ENCODE measurements around the gene C1orf174.

C1orf174 gene

DNA sequence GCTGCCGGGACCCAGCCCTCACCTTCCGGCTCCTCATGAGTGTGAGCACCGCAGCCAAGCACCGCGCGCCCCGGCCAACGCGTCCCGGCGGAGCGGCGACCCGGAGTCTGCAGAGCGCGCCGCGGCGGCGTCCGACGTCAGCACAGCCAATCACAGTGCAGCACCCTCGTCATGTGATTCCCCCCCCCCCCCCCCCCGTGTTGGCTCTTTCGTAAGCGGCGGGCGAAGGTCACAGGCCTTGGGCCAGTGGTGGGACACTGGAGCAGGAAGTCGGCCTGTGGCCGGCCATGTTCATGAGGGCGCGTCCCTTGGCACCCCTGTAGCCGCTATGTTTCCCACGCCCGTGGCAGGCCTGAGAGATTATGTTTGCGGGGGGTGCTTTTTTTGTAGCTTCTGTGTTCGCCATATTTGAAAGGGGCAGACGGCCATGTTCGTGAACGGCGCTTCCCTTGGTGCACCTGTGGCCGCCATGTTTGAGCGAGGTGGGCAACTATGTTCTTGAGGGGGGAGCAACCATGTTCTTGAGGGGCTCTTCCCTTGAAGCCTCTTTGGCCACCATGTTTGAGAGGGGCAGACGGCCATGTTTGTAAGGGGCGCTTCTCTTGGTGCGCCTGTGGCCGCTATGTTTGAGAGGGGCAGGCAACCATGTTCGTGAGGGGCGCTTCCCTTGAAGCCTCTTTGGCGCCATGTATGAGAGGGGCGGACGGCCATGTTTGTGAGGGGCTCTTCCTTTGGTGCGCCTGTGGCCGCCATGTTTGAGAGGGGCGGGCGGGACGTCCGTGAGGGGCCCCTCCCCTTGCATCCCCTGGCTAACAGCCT lies at the start of gene C1orf174:
C1orf174 (minus strand) TSS at position 123 of the 819 bp plus-strand sequence; CDS start at position 37, 86 bp downstream.
- peak; percentile 81 to 86 (median 85) for DNase-seq (ENCODE audit: low read depth in 2 of 3, low spot score in 1 of 3)

DNA sequence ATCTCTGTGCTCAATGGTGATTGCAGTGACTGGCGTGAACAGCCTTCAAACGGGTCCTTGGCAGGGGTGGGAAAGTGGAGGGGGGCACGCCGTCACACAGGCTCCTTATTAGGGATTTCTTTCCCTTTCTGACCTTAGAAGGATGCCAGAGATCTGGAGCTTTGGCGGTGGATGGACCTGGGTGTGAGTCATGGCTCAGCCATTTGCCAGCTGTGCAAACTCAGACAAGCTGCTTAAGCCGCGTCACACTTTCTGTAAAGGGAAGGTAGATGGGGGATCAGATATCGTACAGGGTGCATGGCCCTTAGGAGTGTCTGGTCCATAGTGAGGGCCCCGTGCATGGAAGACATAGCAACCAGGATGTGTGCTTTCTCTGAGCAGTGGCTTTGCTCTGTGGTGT lies 48.3 kb upstream of the C1orf174 start:
- DNase-seq (ENCODE audit: low read depth in 2 of 3, low spot score in 1 of 3) = no peak

DNA sequence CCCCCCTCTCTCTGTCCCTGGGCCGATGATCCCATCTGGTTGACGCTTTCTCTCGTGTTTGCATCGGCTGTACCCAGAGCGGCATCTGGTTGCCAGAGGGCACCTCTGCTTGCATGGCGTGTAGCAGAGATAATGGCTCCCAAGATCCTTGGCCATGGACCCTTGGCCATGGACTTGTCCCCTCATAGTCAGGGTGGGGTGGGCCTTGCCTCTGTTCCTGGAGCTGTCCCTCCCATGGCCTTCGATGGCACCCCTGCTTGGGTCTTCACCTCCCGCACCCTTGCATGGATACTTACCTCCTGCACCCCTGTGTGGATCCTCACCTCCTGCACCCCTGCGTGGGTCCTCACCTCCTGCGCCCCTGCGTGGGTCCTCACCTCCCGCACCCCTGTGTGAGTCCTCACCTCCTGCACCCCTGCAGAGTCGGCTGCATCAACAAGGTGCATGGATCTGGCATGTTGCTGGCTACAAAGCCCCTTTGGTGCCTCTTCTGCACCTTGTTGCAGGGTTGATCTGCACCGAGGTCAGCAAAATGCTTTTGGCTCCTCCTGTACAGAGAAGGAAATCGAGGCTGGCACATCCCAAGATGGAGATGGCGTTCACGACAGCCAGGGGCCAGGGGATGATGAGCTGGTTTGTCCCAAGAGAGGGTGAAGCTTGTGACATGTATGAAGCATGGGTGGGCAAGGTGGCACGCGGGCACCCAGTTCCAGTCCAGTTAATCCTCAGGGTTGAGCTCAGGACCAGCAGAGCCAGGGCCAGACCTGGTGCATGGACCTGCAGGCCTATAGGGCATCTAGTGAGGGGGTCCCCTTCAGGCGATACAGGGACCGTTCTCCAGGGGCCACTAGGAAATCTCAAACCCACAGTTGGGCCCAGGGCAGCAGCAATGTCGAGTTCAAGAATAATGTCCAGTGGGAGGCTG lies 46.1 kb upstream of the C1orf174 start:
- no peak for DNase-seq (ENCODE audit: low read depth in 2 of 3, low spot score in 1 of 3)

DNA sequence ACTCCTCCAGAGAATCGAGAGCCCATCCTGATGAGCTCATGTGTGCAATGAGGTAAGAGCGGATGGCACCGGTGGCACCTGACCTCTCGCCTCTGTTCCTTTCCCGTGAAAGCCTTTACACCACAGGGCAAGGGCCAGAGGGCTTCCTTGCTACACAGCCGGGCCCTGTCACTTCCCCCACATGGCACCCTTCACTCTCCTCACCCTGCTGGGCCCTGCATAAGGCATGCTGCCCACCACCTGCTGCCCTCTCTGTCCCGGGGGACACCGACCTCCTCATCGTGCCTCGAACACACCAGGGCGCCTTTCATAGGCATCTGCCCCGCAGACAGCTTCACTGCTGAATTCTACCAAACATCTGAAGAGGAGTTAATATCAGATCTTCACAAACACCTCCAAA lies 45.1 kb upstream of the C1orf174 start:
- no peak for DNase-seq (ENCODE audit: low read depth in 2 of 3, low spot score in 1 of 3)

DNA sequence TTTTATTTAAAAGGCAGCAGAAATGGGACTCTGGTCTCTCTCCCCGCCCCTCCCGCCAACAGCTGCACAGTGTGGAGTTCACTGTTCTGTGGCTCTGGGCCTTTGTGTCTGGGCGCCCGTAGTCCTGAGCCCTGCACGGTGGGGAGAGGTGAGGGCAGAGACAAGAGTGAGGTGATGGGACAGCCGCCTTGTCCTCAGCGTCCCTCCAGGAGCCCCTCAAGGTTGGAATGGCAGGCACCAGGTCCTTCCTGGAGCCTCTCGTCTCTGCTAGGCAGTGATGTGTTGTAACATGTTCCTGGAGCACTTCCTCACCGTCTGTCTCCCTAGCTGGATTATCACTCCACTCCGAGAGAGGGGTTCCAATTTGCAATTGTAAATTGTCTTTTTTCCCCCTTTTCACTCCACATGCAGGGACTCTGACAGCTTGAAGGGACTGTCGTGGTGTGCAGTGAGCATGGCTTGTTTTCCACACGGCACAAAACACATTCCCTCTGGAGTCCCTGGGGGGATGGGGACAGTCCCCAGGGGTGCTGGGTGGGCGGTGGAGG lies 44.6 kb upstream of the C1orf174 start:
- DNase-seq (ENCODE audit: low read depth in 2 of 3, low spot score in 1 of 3) = no peak

DNA sequence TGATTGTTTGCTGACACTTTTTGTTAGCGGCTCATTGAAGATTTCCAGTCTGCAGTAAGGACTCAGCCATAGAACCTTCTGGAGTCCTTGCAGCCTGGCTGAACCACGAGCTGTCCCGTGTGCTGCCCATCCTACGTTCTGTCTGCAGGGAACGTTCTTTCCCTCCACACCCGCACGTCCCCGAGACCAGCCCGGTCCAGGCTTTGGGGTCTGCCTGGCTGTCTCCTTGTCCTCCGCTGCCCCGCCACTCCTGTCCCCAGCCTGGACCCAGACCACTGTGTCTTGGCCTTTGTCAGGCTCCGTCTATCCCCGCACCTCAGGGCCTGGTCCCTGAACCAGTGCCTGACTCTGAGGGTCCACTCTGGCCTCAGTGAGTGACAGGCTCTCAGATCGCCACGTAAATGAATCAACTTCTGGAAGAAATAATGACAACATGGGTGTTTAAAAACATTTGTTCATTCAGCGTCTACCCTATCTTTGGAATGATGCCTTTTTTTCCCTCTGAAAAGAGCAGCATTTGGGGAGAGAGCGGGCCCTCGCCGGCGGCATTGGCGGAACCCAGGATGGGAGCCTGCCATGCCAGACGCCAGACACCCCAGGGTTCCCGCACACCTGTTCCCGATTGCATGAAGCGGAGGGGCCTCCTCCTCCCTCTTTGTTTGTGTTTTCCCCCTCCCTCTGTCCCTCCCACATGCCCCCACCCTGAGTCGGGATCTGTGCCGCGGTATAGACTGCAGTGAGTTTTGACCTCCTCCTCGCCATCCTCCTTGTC lies 43.9 kb upstream of the C1orf174 start:
- no peak for DNase-seq (ENCODE audit: low read depth in 2 of 3, low spot score in 1 of 3)

DNA sequence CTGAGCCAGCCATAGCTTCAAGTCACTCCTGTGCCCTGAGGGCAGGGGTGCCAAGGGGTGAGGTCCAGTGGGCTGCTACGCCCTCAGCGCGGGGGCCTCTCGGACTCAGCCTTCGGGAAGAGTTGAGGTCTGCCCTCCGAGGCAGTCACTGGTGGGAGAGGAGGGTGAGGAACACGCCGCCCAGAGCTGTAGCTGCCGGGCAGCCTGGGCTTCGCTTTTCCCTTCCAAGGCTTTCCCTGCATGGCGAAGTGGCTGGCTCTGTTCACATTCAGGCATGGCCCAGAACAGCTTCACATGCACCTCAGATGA lies 43.0 kb upstream of the C1orf174 start:
- DNase-seq (ENCODE audit: low read depth in 2 of 3, low spot score in 1 of 3) = no peak

DNA sequence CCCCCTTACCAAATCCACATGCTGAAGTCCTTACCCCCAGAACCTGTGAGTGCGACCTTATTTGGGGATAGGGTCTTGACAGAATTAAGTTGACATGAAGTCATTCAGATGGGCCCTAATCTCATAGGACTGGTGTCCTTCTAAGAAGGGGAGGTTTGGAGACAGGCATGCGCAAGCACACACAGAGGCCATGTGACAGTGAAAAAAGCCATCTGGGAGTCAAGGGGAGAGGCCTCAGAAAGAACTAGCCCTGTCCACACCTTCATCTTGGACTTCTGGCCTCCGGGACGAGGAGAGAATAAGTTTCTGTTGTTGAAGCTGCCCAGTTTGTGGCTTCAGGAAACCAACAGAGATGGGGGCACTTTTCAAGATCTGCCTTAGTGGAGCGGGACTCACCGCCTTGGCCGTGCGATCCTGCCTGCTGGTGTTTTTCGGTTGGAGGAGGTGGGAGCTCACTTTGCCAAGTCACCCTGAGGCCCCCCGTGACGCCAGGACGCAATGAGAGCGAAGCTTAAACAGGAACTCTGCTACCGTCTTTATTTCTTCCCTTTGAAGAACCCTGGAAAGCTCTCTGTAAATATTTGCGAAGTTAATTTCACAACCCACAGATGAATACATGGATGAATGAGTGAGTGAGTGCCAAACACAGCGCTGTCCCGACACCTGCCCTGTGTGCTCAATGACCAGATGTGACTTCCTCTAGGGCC lies 42.5 kb upstream of the C1orf174 start:
- no peak for DNase-seq (ENCODE audit: low read depth in 2 of 3, low spot score in 1 of 3)

DNA sequence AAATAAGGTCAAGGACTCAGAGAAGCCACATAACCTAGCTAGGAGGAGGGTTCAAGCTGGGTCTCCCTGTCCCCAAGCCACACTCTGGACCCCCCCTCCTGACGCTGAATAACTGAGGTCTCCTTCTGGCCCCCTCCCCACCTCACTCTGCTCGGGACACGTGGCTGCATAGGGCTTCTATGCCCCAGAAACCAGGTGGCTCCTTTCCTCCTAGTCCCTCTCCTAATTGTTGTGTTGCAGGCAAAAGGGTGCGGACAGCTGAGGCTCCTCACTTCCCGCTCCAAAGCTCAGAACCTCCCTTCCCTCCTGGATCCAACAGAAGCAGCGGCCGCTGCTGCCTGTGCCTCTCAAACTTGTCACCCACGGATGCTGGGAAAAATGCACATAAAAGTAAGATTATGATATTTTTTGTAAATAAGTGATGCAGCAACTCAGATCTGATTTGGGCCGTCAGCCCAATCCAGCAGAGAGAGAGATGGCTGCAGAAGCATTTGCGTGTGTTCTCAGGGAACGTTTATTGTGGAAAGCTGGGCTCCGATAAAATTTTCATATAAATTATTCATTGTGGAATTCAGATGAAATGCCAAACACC lies 40.8 kb upstream of the C1orf174 start:
- DNase-seq (ENCODE audit: low read depth in 2 of 3, low spot score in 1 of 3) = no peak

DNA sequence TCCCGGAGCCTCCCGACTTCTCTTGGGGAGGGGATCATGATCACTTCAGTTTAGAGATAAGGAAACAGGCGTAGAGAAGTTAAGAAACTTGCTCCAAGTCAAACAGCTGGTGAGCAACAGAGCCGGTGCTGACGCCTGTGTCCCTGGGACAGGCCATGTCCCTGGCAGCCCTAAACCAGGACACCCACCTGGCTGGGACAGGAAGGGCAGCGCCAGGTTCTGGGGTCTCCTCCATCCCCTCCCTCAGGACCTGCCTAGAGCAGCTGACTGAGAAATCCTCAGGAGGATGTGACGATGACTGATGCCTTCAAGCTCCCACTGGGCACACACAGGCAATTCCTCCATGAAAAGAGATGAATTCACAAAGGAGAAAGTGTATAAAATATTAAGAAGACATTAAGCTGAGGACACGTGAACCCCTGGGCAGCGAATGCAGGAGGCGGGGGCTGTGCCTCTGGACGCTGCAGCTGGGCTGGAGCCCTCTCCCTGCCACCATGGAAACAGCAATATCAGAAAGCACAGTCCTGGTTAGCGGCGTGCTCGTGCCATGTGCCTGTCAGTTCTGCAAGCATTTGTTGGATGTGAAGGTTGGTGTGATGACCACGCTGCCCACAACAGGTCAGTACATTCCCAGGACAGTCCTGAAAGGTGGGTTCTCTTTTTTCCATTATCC lies 40.1 kb upstream of the C1orf174 start:
- no peak for DNase-seq (ENCODE audit: low read depth in 2 of 3, low spot score in 1 of 3)

DNA sequence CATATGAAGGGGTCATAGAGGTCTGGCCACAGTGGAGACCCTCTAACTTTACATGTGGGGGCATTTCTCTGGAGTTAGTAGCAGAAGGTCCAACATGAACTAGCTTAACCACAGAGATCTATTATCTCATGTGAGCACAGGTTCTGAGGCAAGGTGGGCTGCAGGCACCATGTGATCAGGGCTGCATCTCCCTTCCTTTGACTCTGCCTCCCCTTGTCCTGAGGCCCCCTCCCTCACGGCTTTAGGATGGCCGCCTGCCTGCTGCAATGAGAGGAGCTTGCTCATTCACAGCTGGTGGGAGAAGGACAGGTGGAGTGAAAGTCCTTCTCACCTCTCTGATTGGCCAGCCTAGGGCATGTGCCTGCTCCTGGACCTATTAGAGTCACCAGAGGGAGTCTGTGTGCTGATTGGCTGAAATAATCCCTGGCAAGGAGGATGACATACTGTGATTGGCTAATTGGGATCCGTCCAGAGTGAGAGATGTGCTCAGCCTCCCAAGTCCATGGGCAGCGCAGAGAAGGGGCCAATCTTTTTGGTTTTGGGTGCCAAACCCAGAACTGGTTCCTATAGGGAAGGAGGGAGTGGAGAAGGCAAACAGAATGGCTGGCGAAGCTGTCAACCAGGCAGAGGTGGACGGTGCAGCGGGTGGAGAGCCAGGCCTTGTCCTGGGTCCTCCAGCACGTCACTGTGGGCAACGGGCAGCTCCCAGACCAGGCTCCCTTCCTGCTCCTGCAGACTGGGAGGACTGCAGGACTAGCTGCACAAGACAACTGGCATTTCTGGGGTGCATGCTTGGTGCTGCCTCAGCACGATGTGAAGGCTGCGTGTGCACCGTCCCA lies 39.4 kb upstream of the C1orf174 start:
- DNase-seq (ENCODE audit: low read depth in 2 of 3, low spot score in 1 of 3) = no peak

DNA sequence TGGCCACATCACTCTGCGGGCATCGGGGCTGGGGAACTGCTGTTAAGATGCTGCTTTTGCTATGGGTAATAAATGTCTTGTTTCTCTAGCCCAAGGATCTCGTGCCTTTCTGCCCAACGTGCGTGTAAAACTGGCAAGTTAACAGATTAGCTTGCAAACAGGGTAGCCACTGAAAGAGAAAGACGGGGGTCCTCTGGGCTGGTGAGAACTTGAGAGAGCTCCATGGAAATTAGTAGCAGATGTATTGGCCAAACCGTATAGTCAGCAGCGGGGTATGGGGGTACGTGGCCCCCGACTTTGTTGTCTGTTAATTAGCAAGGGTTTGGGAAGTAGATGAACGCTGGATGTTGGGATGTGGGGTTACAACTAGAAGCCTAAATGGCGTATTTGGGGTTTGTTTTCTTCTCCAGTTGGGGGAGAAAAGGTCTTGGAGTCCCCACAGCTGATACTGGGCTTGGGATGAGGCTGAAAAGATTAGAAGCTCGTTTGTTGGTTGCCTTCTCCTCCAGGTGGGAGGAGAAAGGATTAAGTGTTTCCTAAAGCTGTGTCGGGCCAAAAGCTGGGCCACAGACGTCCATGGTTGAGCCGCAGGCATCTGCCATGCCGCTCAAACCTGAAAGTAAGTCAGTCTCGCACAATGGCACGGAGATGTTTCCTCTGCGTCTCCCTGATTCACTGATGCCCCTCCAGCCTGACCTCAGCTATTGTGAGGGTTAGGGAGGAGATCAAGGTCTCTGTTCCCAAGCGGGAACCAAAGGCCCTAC lies 32.3 kb upstream of the C1orf174 start:
- DNase-seq (ENCODE audit: low read depth in 2 of 3, low spot score in 1 of 3) = no peak

DNA sequence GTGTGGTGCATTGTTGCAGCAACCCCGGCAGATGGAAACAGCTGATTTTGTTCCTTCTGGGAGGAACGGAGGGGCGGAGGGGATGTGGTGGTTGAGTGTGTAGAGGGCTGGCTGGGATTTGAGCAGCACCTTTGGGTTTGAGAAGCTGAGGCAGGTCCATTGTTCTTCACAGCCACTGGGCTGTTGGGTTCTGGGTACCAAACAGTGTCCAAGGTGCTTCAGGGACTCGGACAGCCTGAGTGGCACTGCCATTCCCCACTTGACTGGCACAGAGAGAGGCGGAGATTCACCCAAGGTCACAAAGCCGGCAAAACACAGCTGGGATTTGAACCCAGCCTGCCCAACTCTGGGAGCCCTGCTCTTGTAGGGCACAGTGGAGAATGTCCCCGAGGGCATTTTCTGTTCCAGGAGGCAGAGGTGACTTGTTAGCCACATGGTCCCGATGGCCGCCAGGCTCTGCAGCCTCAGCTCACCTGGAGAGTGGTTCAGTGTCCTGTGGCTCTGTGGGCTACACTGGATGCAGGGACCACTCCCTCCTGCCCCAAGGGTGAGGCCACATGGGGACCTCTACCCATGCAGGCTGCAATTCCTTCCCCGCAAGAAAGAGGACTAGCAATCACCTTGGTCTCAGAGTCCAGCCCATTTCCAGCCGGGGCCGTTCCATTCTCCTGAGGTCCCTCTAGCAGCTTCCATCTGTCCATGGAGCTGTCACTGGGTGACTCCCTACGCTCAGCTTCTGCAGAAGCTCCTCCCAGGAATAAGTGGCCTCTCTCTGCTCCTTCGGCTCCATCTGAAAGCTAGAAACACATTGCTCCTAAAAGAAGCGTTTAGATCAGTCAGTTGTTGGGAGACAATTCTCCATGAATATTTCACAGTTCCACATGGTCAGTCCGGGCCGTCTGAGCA lies 31.2 kb upstream of the C1orf174 start:
- DNase-seq (ENCODE audit: low read depth in 2 of 3, low spot score in 1 of 3) = no peak

DNA sequence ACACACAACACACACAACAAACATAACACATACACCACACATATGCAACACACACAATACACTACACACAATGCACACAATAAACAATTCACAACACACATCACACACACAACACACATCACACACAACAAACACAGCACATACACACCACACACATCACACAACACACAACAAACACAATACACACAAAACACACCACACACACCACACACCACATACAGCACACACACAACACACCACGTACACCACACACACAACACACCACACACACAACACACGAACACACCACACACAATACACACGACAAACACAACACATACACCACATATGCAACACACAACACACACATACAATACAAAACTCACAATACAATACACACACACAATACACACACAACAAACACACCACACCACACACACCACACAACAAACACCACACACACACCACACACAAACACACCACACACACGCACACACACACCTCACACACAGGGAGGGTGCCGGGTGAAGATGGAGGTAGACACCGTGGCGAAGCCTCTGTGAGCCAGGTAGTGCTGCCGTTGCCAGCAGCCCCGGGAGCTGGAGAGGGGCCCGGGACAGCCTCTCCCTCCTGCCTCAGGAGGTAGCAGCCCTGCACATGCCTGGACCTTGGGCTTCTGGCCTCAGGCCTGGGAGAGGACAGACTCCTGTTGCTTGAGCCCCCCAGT lies 30.4 kb upstream of the C1orf174 start:
- DNase-seq (ENCODE audit: low read depth in 2 of 3, low spot score in 1 of 3) = no peak

DNA sequence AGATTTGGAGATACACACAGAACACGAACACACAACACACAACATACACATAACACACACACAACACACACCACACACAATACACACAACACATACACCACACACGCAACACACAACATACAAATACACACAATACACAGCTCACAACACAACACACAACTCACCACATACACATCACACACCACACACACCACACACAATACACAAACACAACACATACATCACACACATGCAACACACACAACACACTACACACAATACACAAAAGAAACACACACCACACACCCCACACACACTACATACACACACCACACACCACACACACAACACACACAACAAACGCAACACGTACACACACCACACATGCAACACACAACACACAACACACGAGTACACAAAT lies 29.1 kb upstream of the C1orf174 start:
- no peak for DNase-seq (ENCODE audit: low read depth in 2 of 3, low spot score in 1 of 3)

DNA sequence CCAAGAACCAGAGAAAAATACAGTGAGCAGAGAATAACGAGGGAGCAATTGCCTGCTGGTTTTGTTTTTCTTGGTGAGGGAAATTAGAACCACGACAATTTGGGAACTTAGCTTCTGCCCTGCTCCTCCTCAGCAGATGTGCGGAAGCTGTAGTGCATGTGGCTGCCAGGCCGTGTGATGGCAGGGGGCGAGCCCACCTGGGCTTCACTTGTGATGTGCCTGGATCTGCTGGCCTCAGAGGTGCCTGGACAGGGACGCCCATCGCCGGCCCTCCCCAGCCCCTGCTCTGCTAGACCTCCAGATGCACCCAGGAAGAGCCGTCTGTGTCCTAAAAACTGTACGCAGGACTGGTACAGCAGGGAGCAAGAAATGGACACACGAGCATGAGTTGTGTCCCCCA lies 28.5 kb upstream of the C1orf174 start:
- DNase-seq (ENCODE audit: low read depth in 2 of 3, low spot score in 1 of 3) = no peak

Data from stimulated activated CD4-positive, alpha-beta T cell treated with anti-CD3 and anti-CD28 coated beads, Interleukin-12 subunit alpha, Interleukin-12 subunit beta, amount 100 ng/mL, for 48 hours (primary cell).